Uterus (tissue), 4 donors: ENCODE results near the gene EIF4EBP2. TPM values are rescaled to one million over a fixed set of nuclear protein-coding genes. Genes with fewer than 3 reads are reported as not detected.

ENCODE experiments used
- DNase-seq, 2 donors: peaks; one replicate each; pipeline ENCODE4 v3.0.0-alpha.2; 2019 to 2020
- H3K27ac ChIP-seq, 2 donors: fragments of 200-600 bp; sonication (generic); 1 replicate in 1 of 2; 2 replicates in 1 of 2; pipeline ENCODE4 v1.5.1; 2016 to 2018
- H3K27me3 ChIP-seq, 2 donors: fragments of 200-600 bp; sonication (generic); one replicate each; pipeline ENCODE4 v1.5.1; 2018 to 2019; ENCODE audit warnings: control low read depth in 1 of 2
- H3K36me3 ChIP-seq, 2 donors: fragments of 200-600 bp; sonication (generic); one replicate each; pipeline ENCODE4 v1.5.1; 2019; ENCODE audit warnings: control low read depth in 1 of 2
- H3K4me1 ChIP-seq, 2 donors: fragments of 200-600 bp; sonication (generic); one replicate each; pipeline ENCODE4 v1.5.1; 2018 to 2019; ENCODE audit warnings: control low read depth in 1 of 2
- H3K4me3 ChIP-seq, 2 donors: fragments of 200-600 bp; sonication (generic); 1 replicate in 1 of 2; 2 replicates in 1 of 2; pipeline ENCODE4 v1.5.1; 2018 to 2019; ENCODE audit warnings: mild to moderate bottlenecking in 1 of 2
- H3K9me3 ChIP-seq, 2 donors: fragments of 200-600 bp; sonication (generic); one replicate each; pipeline ENCODE4 v1.5.1; 2019; ENCODE audit warnings: control low read depth in 1 of 2
- POLR2A ChIP-seq, 2 donors: fragments of 450-650 bp; IDR thresholded peaks; one replicate each; pipeline ENCODE4 v1.6.1; 2016; ENCODE audit warnings: antibody characterized with exemption in 2 of 2, mild to moderate bottlenecking in 1 of 2, moderate library complexity in 1 of 2
- intact Hi-C: fragments of 100-400 bp; cut with DNase I; formaldehyde crosslinking; loops from one replicate; pipeline ENCODE4 v1.15.1; 2023; ENCODE audit warnings: low total_unique reads
- total RNA-seq, 4 donors: library from RNA; depleted of rRNA in 3 of 4; stranded (reverse); fragments of >200 nt in 3 of 4; gene quantifications; one replicate each; pipeline versions ENCODE4 v1.1.0 to v1.2.4, GENCODE V29; 2014 to 2023
- TF ChIP-seq, protein P1 (sequence below), 4 experiments: fragments of 200-600 bp in 2 of 4; fragments of 450-650 bp in 2 of 4; sonication (generic) in 2 of 4; IDR thresholded peaks; one replicate each; pipeline ENCODE4 v1.5.1; 2016 to 2019; ENCODE audit warnings: antibody characterized with exemption in 4 of 4, mild to moderate bottlenecking in 2 of 4, moderate library complexity in 1 of 4
- donor health status: DM: yes; HTN: yes; CAD: no.

The EIF4EBP2 gene
- total RNA-seq, 4 donors from 2014 or later, result 26.9 to 70.3 (median 46.3) TPM

- H3K9me3 ChIP-seq, result no peaks in the 10 kb centered on the region
- no peaks in the 10 kb centered on the region for H3K27me3 ChIP-seq
- intact Hi-C loops, result no loop called here
- no peak overlapping the region for H3K4me3 ChIP-seq
- H3K36me3 ChIP-seq, result no peaks in the 10 kb centered on the region
- peaks cover 0 to 4% of the 10 kb centered on the region in 2 donors for H3K4me1 ChIP-seq
- DNase-seq, result no peak
- no peak for TF ChIP-seq POLR2A (IDR thresholded peaks at IDR 0.05)
- TF ChIP-seq, protein P1, sequence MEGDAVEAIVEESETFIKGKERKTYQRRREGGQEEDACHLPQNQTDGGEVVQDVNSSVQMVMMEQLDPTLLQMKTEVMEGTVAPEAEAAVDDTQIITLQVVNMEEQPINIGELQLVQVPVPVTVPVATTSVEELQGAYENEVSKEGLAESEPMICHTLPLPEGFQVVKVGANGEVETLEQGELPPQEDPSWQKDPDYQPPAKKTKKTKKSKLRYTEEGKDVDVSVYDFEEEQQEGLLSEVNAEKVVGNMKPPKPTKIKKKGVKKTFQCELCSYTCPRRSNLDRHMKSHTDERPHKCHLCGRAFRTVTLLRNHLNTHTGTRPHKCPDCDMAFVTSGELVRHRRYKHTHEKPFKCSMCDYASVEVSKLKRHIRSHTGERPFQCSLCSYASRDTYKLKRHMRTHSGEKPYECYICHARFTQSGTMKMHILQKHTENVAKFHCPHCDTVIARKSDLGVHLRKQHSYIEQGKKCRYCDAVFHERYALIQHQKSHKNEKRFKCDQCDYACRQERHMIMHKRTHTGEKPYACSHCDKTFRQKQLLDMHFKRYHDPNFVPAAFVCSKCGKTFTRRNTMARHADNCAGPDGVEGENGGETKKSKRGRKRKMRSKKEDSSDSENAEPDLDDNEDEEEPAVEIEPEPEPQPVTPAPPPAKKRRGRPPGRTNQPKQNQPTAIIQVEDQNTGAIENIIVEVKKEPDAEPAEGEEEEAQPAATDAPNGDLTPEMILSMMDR (IDR thresholded peaks at IDR 0.05), result no peak
- no peak overlapping the region for H3K27ac ChIP-seq
Measured at GRCh38 chr10:70358446-70358845, 45.5 kb upstream of the EIF4EBP2 start.

GRCh38 chr10:70359017-70359550 is 44.9 kb upstream of the EIF4EBP2 start:
- no peaks in the 10 kb centered on the region for H3K36me3 ChIP-seq
- H3K4me1 ChIP-seq, result peaks cover 0 to 9% of the 10 kb centered on the region in 2 donors
- no peaks in the 10 kb centered on the region for H3K9me3 ChIP-seq
- H3K4me3 ChIP-seq, result no peak overlapping the region
- intact Hi-C loops, result no loop called here
- no peak for DNase-seq
- H3K27ac ChIP-seq, result no peak overlapping the region
- no peaks in the 10 kb centered on the region for H3K27me3 ChIP-seq
- TF ChIP-seq POLR2A (IDR thresholded peaks at IDR 0.05), result no peak
- TF ChIP-seq, protein P1 (IDR thresholded peaks at IDR 0.05), result no peak

DNA sequence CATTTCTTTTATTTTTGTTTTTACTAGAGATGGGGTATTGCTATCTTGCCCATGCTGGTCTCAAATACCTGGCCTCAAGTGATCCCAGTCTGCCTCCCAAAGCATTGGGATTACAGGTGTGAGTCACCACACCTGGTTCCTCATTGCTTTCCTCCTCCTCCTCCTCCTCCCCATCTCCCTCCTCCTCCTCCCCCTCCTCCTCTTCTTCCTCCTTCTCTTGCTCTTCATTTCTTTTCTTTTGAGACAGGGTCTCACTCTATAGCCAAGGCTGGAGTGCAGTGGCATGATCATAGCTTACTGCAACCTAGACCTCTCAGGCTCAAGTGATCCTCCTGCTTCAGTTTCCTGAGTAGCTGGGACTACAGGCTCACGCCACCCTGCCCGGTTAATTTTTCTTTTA is 43.7 kb upstream of the EIF4EBP2 start:
- no peak for TF ChIP-seq POLR2A (IDR thresholded peaks at IDR 0.05)
- TF ChIP-seq, protein P1 (IDR thresholded peaks at IDR 0.05), result no peak

GRCh38 chr10:70362328-70362727 is 41.6 kb upstream of the EIF4EBP2 start:
- DNase-seq, result no peak
- TF ChIP-seq POLR2A (IDR thresholded peaks at IDR 0.05), result no peak
- TF ChIP-seq, protein P1 (IDR thresholded peaks at IDR 0.05), result no peak
- Histone ChIP-seq H3K9me3 (no peaks in the 10 kb centered on the region), H3K27ac (peak overlapping the region; percentile 88 to 95), H3K27me3 (no peaks in the 10 kb centered on the region), H3K4me3 (no peak overlapping the region), H3K36me3 (no peaks in the 10 kb centered on the region), H3K4me1 (peaks cover 0 to 9% of the 10 kb centered on the region in 2 donors)
- intact Hi-C loops, result no loop called here

More for the DNA sequence above, 43.7 kb upstream of the EIF4EBP2 start:
- no peaks in the 10 kb centered on the region for H3K9me3 ChIP-seq
- no peak overlapping the region for H3K4me3 ChIP-seq
- no peak overlapping the region for H3K27ac ChIP-seq
- peaks cover 0 to 9% of the 10 kb centered on the region in 2 donors for H3K4me1 ChIP-seq
- intact Hi-C loops, result no loop called here
- no peak for DNase-seq
- no peaks in the 10 kb centered on the region for H3K36me3 ChIP-seq
- no peaks in the 10 kb centered on the region for H3K27me3 ChIP-seq

DNA sequence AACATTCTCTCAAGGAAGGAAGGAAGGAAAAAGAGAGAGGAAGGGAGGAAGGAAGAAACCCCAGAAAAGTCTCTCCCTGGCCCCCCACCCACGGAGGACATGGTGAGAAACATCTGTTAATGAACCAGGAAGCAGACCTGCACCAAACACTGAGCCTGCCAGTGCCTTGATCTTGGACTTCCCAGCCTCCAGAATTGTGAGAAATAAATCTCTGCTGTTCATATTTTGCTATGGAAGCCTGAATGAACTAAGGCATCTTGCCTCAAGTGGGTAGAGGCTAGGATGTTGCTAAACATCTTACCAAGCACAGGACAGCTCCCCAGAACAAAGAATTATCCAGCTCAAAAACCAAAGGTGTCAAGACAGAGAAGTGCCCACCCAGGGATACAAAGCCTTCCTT is 40.7 kb upstream of the EIF4EBP2 start:
- H3K36me3 ChIP-seq, result no peaks in the 10 kb centered on the region
- H3K9me3 ChIP-seq, result no peaks in the 10 kb centered on the region
- H3K27me3 ChIP-seq, result no peaks in the 10 kb centered on the region
- no peak for TF ChIP-seq POLR2A (IDR thresholded peaks at IDR 0.05)
- TF ChIP-seq, protein P1 (IDR thresholded peaks at IDR 0.05), result no peak
- H3K4me3 ChIP-seq, result no peak overlapping the region
- intact Hi-C loops, result no loop called here
- DNase-seq, result no peak
- H3K27ac ChIP-seq, result peak overlapping the region; percentile 88 to 95
- H3K4me1 ChIP-seq, result peaks cover 0 to 9% of the 10 kb centered on the region in 2 donors
